GM21447 (cell line): ENCODE results near the gene SDHC.
"Not testable (repeated sequence)": the region's sequence is repeated elsewhere in the genome, so short reads cannot be mapped to it uniquely, and the experiment has no call there.

Source experiments
- ATAC-seq: cut with Tn5 transposase; IDR thresholded peaks from one replicate; pipeline ENCODE4 v1.9.1; 2021; ENCODE audit not compliant: unreplicated experiment

SDHC gene

GRCh38 chr1:161381707-161382106 is 67.5 kb downstream of the SDHC start:
- no peak for ATAC-seq

- no peak for ATAC-seq
Measured at GRCh38 chr1:161382214-161383019, 68.2 kb downstream of the SDHC start.

- ATAC-seq: no peak
Measured at GRCh38 chr1:161388639-161389038, 74.5 kb downstream of the SDHC start.

GRCh38 chr1:161389158-161389557 is 75.0 kb downstream of the SDHC start:
- ATAC-seq: not testable (repeated sequence)

- peak; percentile 79 for ATAC-seq
Measured at GRCh38 chr1:161389691-161390558, 75.7 kb downstream of the SDHC start.

GRCh38 chr1:161390559-161390858 is 76.3 kb downstream of the SDHC start:
- no peak for ATAC-seq

GRCh38 chr1:161391136-161391535 is 77.0 kb downstream of the SDHC start:
- ATAC-seq: not testable (repeated sequence)

- ATAC-seq: no peak
Measured at GRCh38 chr1:161391611-161392010, 77.4 kb downstream of the SDHC start.

- ATAC-seq: no peak
Measured at GRCh38 chr1:161393151-161393550, 79.0 kb downstream of the SDHC start.

- not testable (repeated sequence) for ATAC-seq
Measured at GRCh38 chr1:161397038-161397437, 82.9 kb downstream of the SDHC start.

GRCh38 chr1:161398900-161399256 is 84.7 kb downstream of the SDHC start:
- ATAC-seq: no peak

GRCh38 chr1:161399257-161399998 is 85.2 kb downstream of the SDHC start:
- peak; percentile 57 for ATAC-seq

GRCh38 chr1:161402446-161402845 is 88.3 kb downstream of the SDHC start:
- ATAC-seq: no peak

- no peak for ATAC-seq
Measured at GRCh38 chr1:161404051-161404597, 89.9 kb downstream of the SDHC start.

- ATAC-seq: not testable (repeated sequence)
Measured at GRCh38 chr1:161406551-161406950, 92.4 kb downstream of the SDHC start.

GRCh38 chr1:161407451-161407985 is 93.3 kb downstream of the SDHC start:
- ATAC-seq: no peak

GRCh38 chr1:161408429-161409052 is 94.4 kb downstream of the SDHC start:
- ATAC-seq: no peak

- not testable (repeated sequence) for ATAC-seq
Measured at GRCh38 chr1:161409848-161410635, 95.9 kb downstream of the SDHC start.

GRCh38 chr1:161410636-161410970 is 96.4 kb downstream of the SDHC start:
- not testable (repeated sequence) for ATAC-seq
